ENCODE data around the gene KRT12.

DNA sequence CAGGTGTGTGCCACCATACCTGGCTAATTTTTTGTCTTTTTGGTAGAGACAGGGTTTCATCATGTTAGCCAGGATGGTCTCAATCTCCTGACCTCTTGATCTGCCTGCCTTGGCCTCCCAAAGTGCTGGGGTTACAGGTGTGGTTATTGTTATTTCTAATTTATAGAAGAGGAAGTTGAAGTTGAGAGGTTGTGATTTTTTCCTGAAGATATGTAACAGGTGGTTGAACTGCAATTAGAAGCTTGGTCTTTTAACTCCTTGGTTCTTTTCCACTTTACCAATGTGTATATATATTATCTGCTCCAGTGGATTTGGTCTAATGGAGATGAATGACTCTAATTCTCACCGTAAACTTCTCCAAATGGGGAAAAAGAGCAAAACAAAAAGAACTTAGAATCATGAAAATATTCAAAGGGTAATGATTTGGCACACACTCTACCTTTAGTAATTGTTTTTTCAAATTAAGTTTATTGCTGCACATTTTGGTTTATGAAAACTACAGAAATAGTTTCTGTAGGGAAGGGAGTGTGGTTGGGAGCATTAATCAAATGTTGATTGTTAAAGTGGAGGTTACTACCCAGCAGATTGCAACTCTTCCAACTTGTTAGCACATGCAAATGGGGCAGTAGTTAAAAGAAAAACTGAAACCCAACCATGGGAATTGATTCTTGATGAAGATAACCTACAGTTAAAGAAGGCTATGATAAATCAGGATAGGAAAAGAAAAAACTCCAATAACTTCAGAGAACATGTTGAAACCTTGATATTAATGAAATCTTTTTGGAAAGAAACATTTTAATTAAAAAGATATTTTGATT is 42.8 kb downstream of the KRT12 start:
- no peak for TF ChIP-seq MXI1 (IDR thresholded peaks at IDR 0.05; ENCODE audit: low read depth, low read length)
- no peak for TF ChIP-seq FOXM1 (IDR thresholded peaks at IDR 0.05; ENCODE audit: low read depth)
- TF ChIP-seq, protein P1, sequence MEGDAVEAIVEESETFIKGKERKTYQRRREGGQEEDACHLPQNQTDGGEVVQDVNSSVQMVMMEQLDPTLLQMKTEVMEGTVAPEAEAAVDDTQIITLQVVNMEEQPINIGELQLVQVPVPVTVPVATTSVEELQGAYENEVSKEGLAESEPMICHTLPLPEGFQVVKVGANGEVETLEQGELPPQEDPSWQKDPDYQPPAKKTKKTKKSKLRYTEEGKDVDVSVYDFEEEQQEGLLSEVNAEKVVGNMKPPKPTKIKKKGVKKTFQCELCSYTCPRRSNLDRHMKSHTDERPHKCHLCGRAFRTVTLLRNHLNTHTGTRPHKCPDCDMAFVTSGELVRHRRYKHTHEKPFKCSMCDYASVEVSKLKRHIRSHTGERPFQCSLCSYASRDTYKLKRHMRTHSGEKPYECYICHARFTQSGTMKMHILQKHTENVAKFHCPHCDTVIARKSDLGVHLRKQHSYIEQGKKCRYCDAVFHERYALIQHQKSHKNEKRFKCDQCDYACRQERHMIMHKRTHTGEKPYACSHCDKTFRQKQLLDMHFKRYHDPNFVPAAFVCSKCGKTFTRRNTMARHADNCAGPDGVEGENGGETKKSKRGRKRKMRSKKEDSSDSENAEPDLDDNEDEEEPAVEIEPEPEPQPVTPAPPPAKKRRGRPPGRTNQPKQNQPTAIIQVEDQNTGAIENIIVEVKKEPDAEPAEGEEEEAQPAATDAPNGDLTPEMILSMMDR (IDR thresholded peaks at IDR 0.05): no peak

Measured in SK-N-SH (cell line).